Measurements from ENCODE around the gene RPS6KA2.

RPS6KA2 gene

GRCh38 chr6:166494101-166494441, 133.0 kb downstream of the RPS6KA2 start:
- TF ChIP-seq CTCF (IDR thresholded peaks at IDR 0.05; ENCODE audit: borderline replicate concordance, extremely low read depth, low read length, poor library complexity, severe bottlenecking), result no peak
- TF ChIP-seq EZH2 (IDR thresholded peaks at IDR 0.05; ENCODE audit: borderline replicate concordance, low read depth, low read length, severe bottlenecking), result no peak
- ATAC-seq (ENCODE audit: insufficient read depth, low read depth) (no peak), DNase-seq (no peak)
- H4K20me1 ChIP-seq (ENCODE audit: insufficient read depth, low read length), result no peaks in the 10 kb centered on the region
- H3K36me3 ChIP-seq (ENCODE audit: insufficient read depth, low read length), result no peaks in the 10 kb centered on the region
- H2AFZ ChIP-seq (ENCODE audit: low read depth, low read length), result no peak overlapping the region
- H3K4me1 ChIP-seq (ENCODE audit: insufficient read depth, low read length), result no peaks in the 10 kb centered on the region
- no peak overlapping the region for H3K9ac ChIP-seq (ENCODE audit: low read depth, low read length)
- no peaks in the 10 kb centered on the region for H3K79me2 ChIP-seq (ENCODE audit: insufficient read depth, low read length)
- no peaks in the 10 kb centered on the region for H3K27me3 ChIP-seq (ENCODE audit: insufficient read depth, low read length, poor library complexity)
- H3K4me2 ChIP-seq (ENCODE audit: insufficient read depth, low read length), result no peak overlapping the region
- H3K9me3 ChIP-seq (ENCODE audit: insufficient read depth, low read length, severe bottlenecking), result no peaks in the 10 kb centered on the region
- H3K27ac ChIP-seq (ENCODE audit: low read length), result no peak overlapping the region
- no peak overlapping the region for H3K4me3 ChIP-seq (ENCODE audit: low read depth in 1 of 2, low read length in 2 of 2)

GRCh38 chr6:166493427-166494100, 133.5 kb downstream of the RPS6KA2 start:
- Histone ChIP-seq H3K36me3 (ENCODE audit: insufficient read depth, low read length) (no peaks in the 10 kb centered on the region), H3K27me3 (ENCODE audit: insufficient read depth, low read length, poor library complexity) (no peaks in the 10 kb centered on the region), H3K79me2 (ENCODE audit: insufficient read depth, low read length) (no peaks in the 10 kb centered on the region), H3K27ac (ENCODE audit: low read length) (no peak overlapping the region), H3K4me3 (ENCODE audit: low read depth in 1 of 2, low read length in 2 of 2) (no peak overlapping the region), H3K9ac (ENCODE audit: low read depth, low read length) (no peak overlapping the region), H3K9me3 (ENCODE audit: insufficient read depth, low read length, severe bottlenecking) (no peaks in the 10 kb centered on the region), H3K4me2 (ENCODE audit: insufficient read depth, low read length) (no peak overlapping the region), H2AFZ (ENCODE audit: low read depth, low read length) (no peak overlapping the region), H4K20me1 (ENCODE audit: insufficient read depth, low read length) (no peaks in the 10 kb centered on the region), H3K4me1 (ENCODE audit: insufficient read depth, low read length) (peaks cover 4% of the 10 kb centered on the region)
- DNase-seq (no peak), ATAC-seq (ENCODE audit: insufficient read depth, low read depth) (no peak)
- TF ChIP-seq EZH2 (IDR thresholded peaks at IDR 0.05; ENCODE audit: borderline replicate concordance, low read depth, low read length, severe bottlenecking), result no peak

- Histone ChIP-seq H3K4me2 (ENCODE audit: insufficient read depth, low read length) (no peak overlapping the region), H4K20me1 (ENCODE audit: insufficient read depth, low read length) (no peaks in the 10 kb centered on the region), H3K27ac (ENCODE audit: low read length) (no peak overlapping the region), H3K4me1 (ENCODE audit: insufficient read depth, low read length) (peaks cover 18% of the 10 kb centered on the region), H3K4me3 (ENCODE audit: low read depth in 1 of 2, low read length in 2 of 2) (no peak overlapping the region), H3K79me2 (ENCODE audit: insufficient read depth, low read length) (no peaks in the 10 kb centered on the region), H3K27me3 (ENCODE audit: insufficient read depth, low read length, poor library complexity) (no peaks in the 10 kb centered on the region), H3K36me3 (ENCODE audit: insufficient read depth, low read length) (no peaks in the 10 kb centered on the region), H3K9me3 (ENCODE audit: insufficient read depth, low read length, severe bottlenecking) (no peaks in the 10 kb centered on the region), H3K9ac (ENCODE audit: low read depth, low read length) (no peak overlapping the region), H2AFZ (ENCODE audit: low read depth, low read length) (no peak overlapping the region)
- TF ChIP-seq CTCF (IDR thresholded peaks at IDR 0.05; ENCODE audit: borderline replicate concordance, extremely low read depth, low read length, poor library complexity, severe bottlenecking), result no peak
- TF ChIP-seq EZH2 (IDR thresholded peaks at IDR 0.05; ENCODE audit: borderline replicate concordance, low read depth, low read length, severe bottlenecking), result no peak
- ATAC-seq (ENCODE audit: insufficient read depth, low read depth) (no peak), DNase-seq (no peak)
Measured at GRCh38 chr6:166492092-166492741, 134.8 kb downstream of the RPS6KA2 start.

DNA sequence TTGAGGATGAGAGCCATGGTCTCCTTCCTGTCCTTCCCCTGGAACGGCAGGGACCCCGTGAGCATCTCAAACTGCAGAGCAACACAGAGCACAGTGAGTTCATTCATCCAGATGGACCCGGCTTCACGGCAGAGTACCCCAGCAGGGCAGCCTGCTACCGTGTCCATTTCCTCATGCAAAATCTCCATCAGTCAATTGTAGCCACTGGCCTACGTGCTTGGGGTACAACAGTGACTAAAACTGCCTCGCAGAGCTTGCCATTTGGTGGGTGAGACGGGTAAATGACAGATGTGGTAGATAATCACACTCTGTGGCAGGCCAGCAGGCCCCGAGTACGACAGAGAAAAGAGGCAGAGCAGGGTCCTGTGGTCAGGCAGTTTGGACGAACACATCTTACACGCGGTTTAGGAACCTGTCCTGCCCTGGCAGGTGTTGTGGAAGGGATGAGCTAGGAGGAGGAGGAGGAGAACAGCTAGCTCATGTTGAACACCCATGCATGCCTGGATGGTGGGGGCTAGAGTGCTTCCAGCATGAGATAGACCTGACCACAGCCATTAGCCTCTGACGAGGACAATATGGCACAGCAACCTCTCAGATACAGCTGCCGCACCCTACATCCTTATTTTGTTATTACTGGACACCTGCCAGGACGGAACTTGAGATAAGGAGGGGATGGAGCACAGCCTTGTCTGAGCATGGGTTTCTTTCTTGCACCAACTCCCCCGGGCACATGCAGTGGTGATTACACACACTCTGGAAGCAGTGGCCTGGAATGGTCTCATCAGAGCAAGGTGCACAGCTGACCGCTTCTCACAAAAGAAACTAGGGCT, 136.2 kb downstream of the RPS6KA2 start:
- Histone ChIP-seq H3K36me3 (ENCODE audit: insufficient read depth, low read length) (no peaks in the 10 kb centered on the region), H3K4me1 (ENCODE audit: insufficient read depth, low read length) (peaks cover 23% of the 10 kb centered on the region), H3K79me2 (ENCODE audit: insufficient read depth, low read length) (no peaks in the 10 kb centered on the region), H3K4me2 (ENCODE audit: insufficient read depth, low read length) (no peak overlapping the region), H2AFZ (ENCODE audit: low read depth, low read length) (no peak overlapping the region), H3K4me3 (ENCODE audit: low read depth in 1 of 2, low read length in 2 of 2) (no peak overlapping the region), H3K27ac (ENCODE audit: low read length) (no peak overlapping the region), H3K9ac (ENCODE audit: low read depth, low read length) (no peak overlapping the region), H3K9me3 (ENCODE audit: insufficient read depth, low read length, severe bottlenecking) (no peaks in the 10 kb centered on the region), H3K27me3 (ENCODE audit: insufficient read depth, low read length, poor library complexity) (no peaks in the 10 kb centered on the region), H4K20me1 (ENCODE audit: insufficient read depth, low read length) (no peaks in the 10 kb centered on the region)
- DNase-seq (no peak), ATAC-seq (ENCODE audit: insufficient read depth, low read depth) (no peak)
- TF ChIP-seq CTCF (IDR thresholded peaks at IDR 0.05; ENCODE audit: borderline replicate concordance, extremely low read depth, low read length, poor library complexity, severe bottlenecking), result no peak
- no peak for TF ChIP-seq EZH2 (IDR thresholded peaks at IDR 0.05; ENCODE audit: borderline replicate concordance, low read depth, low read length, severe bottlenecking)
